Keratinocyte (primary cell): ENCODE measurements around the gene VRK1.

Source experiments
- EZH2 ChIP-seq: IDR thresholded peaks from one replicate; pipeline ENCODE4 v1.6.1; 2012; ENCODE audit warnings: inconsistent platforms, mild to moderate bottlenecking, low read length, moderate library complexity
- TF ChIP-seq, protein P1 (sequence below), 3 experiments: IDR thresholded peaks in 1 of 3; conservative IDR thresholded peaks in 1 of 3; optimal IDR thresholded peaks in 1 of 3; 2 replicates in 2 of 3; 3 replicates in 1 of 3; pipeline versions ENCODE3 to v1.5.1; 2011; ENCODE audit warnings: low read length in 3 of 3, mild to moderate bottlenecking in 3 of 3, moderate library complexity in 2 of 3, control low read depth in 1 of 3, inconsistent platforms in 1 of 3; ENCODE audit not compliant: insufficient read depth in 2 of 3; ENCODE audit errors: extremely low read depth in 1 of 3

DNA sequence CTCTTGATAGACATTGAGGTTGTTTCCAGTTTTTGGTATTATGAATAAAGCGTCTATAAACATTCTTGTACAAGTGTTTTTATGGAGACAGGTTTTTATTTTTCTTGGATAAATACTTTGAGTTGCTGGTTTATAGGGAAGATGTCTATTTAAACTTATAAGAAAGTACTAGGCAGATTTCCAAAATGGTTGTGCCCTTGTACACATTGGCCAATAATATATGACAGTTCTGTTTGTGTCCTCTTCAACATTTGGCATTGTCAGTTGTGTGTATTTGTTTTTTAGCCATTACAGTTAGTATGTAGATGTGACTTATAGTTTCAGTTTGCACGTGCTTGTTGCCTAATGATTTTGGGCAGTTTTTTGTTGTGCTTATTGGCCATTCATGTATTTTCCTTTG lies 42.1 kb downstream of the VRK1 start:
- no peak for TF ChIP-seq EZH2
- TF ChIP-seq, protein P1, sequence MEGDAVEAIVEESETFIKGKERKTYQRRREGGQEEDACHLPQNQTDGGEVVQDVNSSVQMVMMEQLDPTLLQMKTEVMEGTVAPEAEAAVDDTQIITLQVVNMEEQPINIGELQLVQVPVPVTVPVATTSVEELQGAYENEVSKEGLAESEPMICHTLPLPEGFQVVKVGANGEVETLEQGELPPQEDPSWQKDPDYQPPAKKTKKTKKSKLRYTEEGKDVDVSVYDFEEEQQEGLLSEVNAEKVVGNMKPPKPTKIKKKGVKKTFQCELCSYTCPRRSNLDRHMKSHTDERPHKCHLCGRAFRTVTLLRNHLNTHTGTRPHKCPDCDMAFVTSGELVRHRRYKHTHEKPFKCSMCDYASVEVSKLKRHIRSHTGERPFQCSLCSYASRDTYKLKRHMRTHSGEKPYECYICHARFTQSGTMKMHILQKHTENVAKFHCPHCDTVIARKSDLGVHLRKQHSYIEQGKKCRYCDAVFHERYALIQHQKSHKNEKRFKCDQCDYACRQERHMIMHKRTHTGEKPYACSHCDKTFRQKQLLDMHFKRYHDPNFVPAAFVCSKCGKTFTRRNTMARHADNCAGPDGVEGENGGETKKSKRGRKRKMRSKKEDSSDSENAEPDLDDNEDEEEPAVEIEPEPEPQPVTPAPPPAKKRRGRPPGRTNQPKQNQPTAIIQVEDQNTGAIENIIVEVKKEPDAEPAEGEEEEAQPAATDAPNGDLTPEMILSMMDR (optimal IDR thresholded peaks at IDR 0.05 in 1 of 3, IDR thresholded peaks at IDR 0.05 in 1 of 3, conservative IDR thresholded peaks at IDR 0.05 in 1 of 3; ENCODE audit: extremely low read depth in 1 of 3, insufficient read depth in 2 of 3, low read length in 3 of 3), result no peak
